Renal cortical epithelial cell (primary cell): ENCODE measurements around the gene EXOC4. TPM values are rescaled to one million over a fixed set of nuclear protein-coding genes. Genes with fewer than 3 reads are reported as not detected.
"Not testable (repeated sequence)": the region's sequence is repeated elsewhere in the genome, so short reads cannot be mapped to it uniquely, and the experiment has no call there.

ENCODE experiments used
- DNase-seq: peaks from one replicate; pipeline ENCODE4 v3.0.0-alpha.2; 2011; ENCODE audit warnings: low read depth
- total RNA-seq: library from RNA; depleted of rRNA; stranded (reverse); fragments of >200 nt; gene quantifications from 2 replicates; pipeline ENCODE4 v1.2.3, GENCODE V29; 2014

Gene EXOC4
- total RNA-seq, 1 donor from 2014 or later, result 144 TPM

- DNase-seq, result no peak
These were observed 372.2 kb downstream of the EXOC4 start for GRCh38 chr7:133625046-133625445.

- DNase-seq, result no peak
These were observed 376.8 kb downstream of the EXOC4 start for GRCh38 chr7:133629701-133630100.

- DNase-seq, result peak; percentile 59
These were observed 380.2 kb downstream of the EXOC4 start for GRCh38 chr7:133633055-133633454.

- no peak for DNase-seq
These were observed 382.7 kb downstream of the EXOC4 start for GRCh38 chr7:133635541-133635940.

- no peak for DNase-seq
These were observed 386.0 kb downstream of the EXOC4 start for GRCh38 chr7:133638857-133639256.

GRCh38 chr7:133641436-133641835, 388.6 kb downstream of the EXOC4 start:
- no peak for DNase-seq

- DNase-seq, result no peak
These were observed 390.0 kb downstream of the EXOC4 start for GRCh38 chr7:133642907-133643306.

- not testable (repeated sequence) for DNase-seq
These were observed 390.8 kb downstream of the EXOC4 start for GRCh38 chr7:133643652-133644051.

- DNase-seq, result no peak
These were observed 393.1 kb downstream of the EXOC4 start for GRCh38 chr7:133645884-133646391.

GRCh38 chr7:133646472-133647315, 393.8 kb downstream of the EXOC4 start:
- DNase-seq, result no peak

- DNase-seq, result no peak
These were observed 396.7 kb downstream of the EXOC4 start for GRCh38 chr7:133649593-133649992.

GRCh38 chr7:133650069-133650468, 397.2 kb downstream of the EXOC4 start:
- DNase-seq, result no peak

- peak; percentile 70 for DNase-seq
These were observed 397.8 kb downstream of the EXOC4 start for GRCh38 chr7:133650487-133651300.

- no peak for DNase-seq
These were observed 399.7 kb downstream of the EXOC4 start for GRCh38 chr7:133652547-133652946.

- no peak for DNase-seq
These were observed 401.7 kb downstream of the EXOC4 start for GRCh38 chr7:133654547-133654946.

- no peak for DNase-seq
These were observed 409.4 kb downstream of the EXOC4 start for GRCh38 chr7:133662276-133662675.

GRCh38 chr7:133662830-133663229, 410.0 kb downstream of the EXOC4 start:
- no peak for DNase-seq

- no peak for DNase-seq
These were observed 411.6 kb downstream of the EXOC4 start for GRCh38 chr7:133664528-133664927.

GRCh38 chr7:133668296-133669060, 415.6 kb downstream of the EXOC4 start:
- DNase-seq, result no peak

GRCh38 chr7:133669061-133669455, 416.2 kb downstream of the EXOC4 start:
- DNase-seq, result no peak

GRCh38 chr7:133670250-133670649, 417.4 kb downstream of the EXOC4 start:
- DNase-seq, result no peak

- peak; percentile 68 for DNase-seq
These were observed 420.0 kb downstream of the EXOC4 start for GRCh38 chr7:133672866-133673265.
